SK-N-SH (cell line): ENCODE measurements around the gene SON.
"Not testable (repeated sequence)": the region's sequence is repeated elsewhere in the genome, so short reads cannot be mapped to it uniquely, and the experiment has no call there.

Experiments used
- CTCF ChIP-seq: fragments of 200-600 bp; sonication (generic); IDR thresholded peaks from 2 replicates; pipeline ENCODE4 v1.6.1; 2017; ENCODE audit warnings: antibody characterized with exemption, mild to moderate bottlenecking, moderate library complexity
- MAX ChIP-seq: IDR thresholded peaks from 2 replicates; pipeline ENCODE4 v1.4.0; 2012; ENCODE audit warnings: low read depth
- POLR2AphosphoS5 ChIP-seq: IDR thresholded peaks from 2 replicates; pipeline ENCODE4 v1.6.1; 2012; ENCODE audit warnings: low read depth, low read length
- USF2 ChIP-seq: fragments of 150-350 bp; IDR thresholded peaks from 2 replicates; pipeline ENCODE4 v1.6.1; 2017; ENCODE audit warnings: antibody characterized with exemption, low read length, low read depth, borderline replicate concordance

- not testable (repeated sequence) for TF ChIP-seq MAX, CTCF, POLR2AphosphoS5, USF2
Observed at GRCh38 chr21:33626151-33626550, 83.3 kb downstream of the SON start.
